NCI-H1436 treated with DMSO at 0.1 percent for 48 hours (cell line): ENCODE data around the gene TNFSF13.
"Not testable (repeated sequence)": the region's sequence is repeated elsewhere in the genome, so short reads cannot be mapped to it uniquely, and the experiment has no call there.

Source experiments
- DNase-seq: peaks from one replicate; lab custom pipeline; 2025; lab: John Stamatoyannopoulos, UW

The TNFSF13 gene

GRCh38 chr17:7591596-7591995, 33.0 kb downstream of the TNFSF13 start:
- DNase-seq, result no peak

GRCh38 chr17:7592422-7593021, 34.0 kb downstream of the TNFSF13 start:
- no peak for DNase-seq

GRCh38 chr17:7593296-7593695, 34.7 kb downstream of the TNFSF13 start:
- DNase-seq, result no peak

GRCh38 chr17:7597561-7597960, 39.0 kb downstream of the TNFSF13 start:
- DNase-seq, result not testable (repeated sequence)

DNA sequence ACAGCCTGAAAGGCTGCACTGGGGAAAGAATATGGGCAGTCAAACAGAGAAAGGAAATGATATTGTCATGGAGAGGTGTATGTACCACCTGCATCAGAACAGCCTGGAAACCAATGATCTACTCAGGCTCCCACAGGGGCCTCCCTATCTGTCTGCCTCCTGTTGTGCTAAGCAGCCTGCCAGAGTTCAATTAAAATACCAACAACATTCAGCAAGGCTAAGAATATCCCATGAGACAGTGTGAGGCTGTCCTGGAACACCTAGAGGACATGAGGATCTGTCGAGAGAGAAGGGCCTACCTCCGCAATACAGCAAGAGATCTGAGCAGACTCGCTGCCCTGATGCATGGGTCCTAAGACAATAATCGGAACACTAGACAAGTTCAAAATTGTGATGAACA, 47.7 kb downstream of the TNFSF13 start:
- no peak for DNase-seq

DNA sequence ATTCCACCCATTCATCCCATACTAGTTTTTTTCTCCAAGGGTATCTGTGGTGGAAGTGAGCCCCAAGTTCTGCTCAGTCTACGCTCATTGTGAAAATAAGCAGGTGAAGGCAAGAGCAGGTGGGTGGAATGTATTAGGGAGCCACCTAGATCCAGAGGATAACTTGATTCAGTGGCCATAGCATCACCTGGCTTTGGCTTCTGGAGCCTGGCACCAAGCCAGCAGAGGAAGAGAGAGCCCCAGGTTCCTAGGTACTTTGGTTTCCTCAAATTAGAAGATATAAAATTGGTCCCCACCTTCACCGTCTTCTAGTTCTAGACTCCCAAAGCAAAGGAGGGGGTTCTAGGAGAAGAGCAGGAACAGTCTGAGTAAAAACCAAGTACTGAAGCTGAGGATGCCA, 52.1 kb downstream of the TNFSF13 start:
- no peak for DNase-seq
